H9 (cell line): ENCODE results near the gene TSNAX. TPM values are rescaled to one million over a fixed set of nuclear protein-coding genes. Genes with fewer than 3 reads are reported as not detected.

Source experiments
- DNase-seq: peaks from one replicate; pipeline ENCODE4 v3.0.0-alpha.2; 2017
- H2AFZ ChIP-seq: one replicate; pipeline ENCODE4 v1.6.1; 2013; ENCODE audit warnings: mild to moderate bottlenecking, low read length, control low read depth, moderate library complexity
- H2AK5ac ChIP-seq: 2 replicates; pipeline ENCODE4 v1.6.1; 2013; ENCODE audit warnings: low read length, control low read depth, mixed read lengths; ENCODE audit not compliant: insufficient read length
- H2BK120ac ChIP-seq: one replicate; pipeline ENCODE4 v1.6.1; 2013; ENCODE audit warnings: low read depth, mild to moderate bottlenecking, low read length, control low read depth, inconsistent platforms; ENCODE audit not compliant: poor library complexity, severe bottlenecking
- H2BK12ac ChIP-seq: 2 replicates; pipeline ENCODE4 v1.6.1; 2013; ENCODE audit warnings: low read length, control low read depth, mixed read lengths, low read depth; ENCODE audit not compliant: insufficient read length
- H2BK15ac ChIP-seq: 2 replicates; pipeline ENCODE4 v1.6.1; 2013; ENCODE audit warnings: low read depth, low read length, control low read depth
- H2BK20ac ChIP-seq: one replicate; pipeline ENCODE4 v1.6.1; 2013; ENCODE audit warnings: low read depth, mild to moderate bottlenecking, low read length, control low read depth, inconsistent platforms; ENCODE audit not compliant: poor library complexity, severe bottlenecking
- H2BK5ac ChIP-seq: 2 replicates; pipeline ENCODE4 v1.6.1; 2013; ENCODE audit warnings: low read length, control low read depth, mixed read lengths; ENCODE audit not compliant: insufficient read length
- H3K14ac ChIP-seq: 2 replicates; pipeline ENCODE4 v1.6.1; 2013; ENCODE audit warnings: low read length, control low read depth; ENCODE audit not compliant: insufficient read depth
- H3K18ac ChIP-seq: 2 replicates; pipeline ENCODE4 v1.6.1; 2013; ENCODE audit warnings: low read depth, mild to moderate bottlenecking, mixed read lengths, low read length, control low read depth; ENCODE audit not compliant: insufficient read length
- H3K23ac ChIP-seq: 2 replicates; pipeline ENCODE4 v1.6.1; 2013; ENCODE audit warnings: low read length, control low read depth, mixed read lengths, low read depth; ENCODE audit not compliant: insufficient read length
- H3K23me2 ChIP-seq: 2 replicates; pipeline ENCODE4 v1.6.1; 2013; ENCODE audit warnings: low read depth, mild to moderate bottlenecking, mixed read lengths, low read length, control low read depth; ENCODE audit not compliant: insufficient read length, poor library complexity, severe bottlenecking
- H3K27ac ChIP-seq: 2 replicates; pipeline ENCODE4 v1.5.1; 2013; ENCODE audit warnings: low read length, control low read depth, mixed read lengths, low read depth; ENCODE audit not compliant: insufficient read length
- H3K27me3 ChIP-seq: 2 replicates; pipeline ENCODE4 v1.6.1; 2013; ENCODE audit warnings: low read length, control low read depth, inconsistent platforms; ENCODE audit not compliant: insufficient read depth
- H3K4ac ChIP-seq: 2 replicates; pipeline ENCODE4 v1.6.1; 2013; ENCODE audit warnings: low read depth, mild to moderate bottlenecking, control low read depth, inconsistent platforms, low read length, moderate library complexity
- H3K4me1 ChIP-seq: 2 replicates; pipeline ENCODE4 v1.6.1; 2013; ENCODE audit warnings: low read length, control low read depth, inconsistent platforms; ENCODE audit not compliant: insufficient read depth
- H3K4me2 ChIP-seq: 2 replicates; pipeline ENCODE4 v1.6.1; 2013; ENCODE audit warnings: low read length, control low read depth, mixed read lengths; ENCODE audit not compliant: insufficient read length, insufficient read depth
- H3K56ac ChIP-seq: 2 replicates; pipeline ENCODE4 v1.6.1; 2013; ENCODE audit warnings: low read depth, mild to moderate bottlenecking, mixed read lengths, low read length, control low read depth; ENCODE audit not compliant: insufficient read length
- H3K79me1 ChIP-seq: 2 replicates; pipeline ENCODE4 v1.6.1; 2013; ENCODE audit warnings: low read depth, mild to moderate bottlenecking, moderate library complexity, low read length, control low read depth, inconsistent platforms; ENCODE audit not compliant: insufficient read depth, poor library complexity, severe bottlenecking
- H3K79me2 ChIP-seq: 2 replicates; pipeline ENCODE4 v1.6.1; 2013; ENCODE audit warnings: low read length, control low read depth, inconsistent platforms; ENCODE audit not compliant: insufficient read depth
- H3K9ac ChIP-seq: 2 replicates; pipeline ENCODE4 v1.6.1; 2013; ENCODE audit warnings: low read length, control low read depth, mixed read lengths; ENCODE audit not compliant: insufficient read length; ENCODE audit errors: extremely low read depth
- H3K9me3 ChIP-seq: one replicate; pipeline ENCODE4 v1.6.1; 2013; ENCODE audit warnings: low read depth, low read length, inconsistent platforms; ENCODE audit not compliant: control insufficient read depth
- H3T11ph ChIP-seq: one replicate; pipeline ENCODE4 v1.6.1; 2013; ENCODE audit warnings: mild to moderate bottlenecking, low read length, control low read depth, inconsistent platforms
- H4K20me1 ChIP-seq: one replicate; pipeline ENCODE4 v1.6.1; 2013; ENCODE audit not compliant: control insufficient read depth, insufficient read length, insufficient read depth
- H4K5ac ChIP-seq: 2 replicates; pipeline ENCODE4 v1.6.1; 2013; ENCODE audit warnings: low read depth, mild to moderate bottlenecking, mixed read lengths, low read length, control low read depth; ENCODE audit not compliant: insufficient read length
- H4K8ac ChIP-seq: replicated peaks from 2 replicates; pipeline ENCODE4 v1.6.1; 2013; ENCODE audit warnings: low read length, control low read depth, mixed read lengths, low read depth; ENCODE audit not compliant: insufficient read length
- H4K91ac ChIP-seq: 2 replicates; pipeline ENCODE4 v1.6.1; 2013; ENCODE audit warnings: low read depth, mild to moderate bottlenecking, moderate library complexity, mixed read lengths, low read length, control low read depth; ENCODE audit not compliant: insufficient read length
- H3K27ac Mint-ChIP-seq, 3 experiments: 2 replicates in 2 of 3; 3 replicates in 1 of 3; pipeline ENCODE4 v1.8.0; 2020 to 2021; ENCODE audit warnings: mixed read lengths in 3 of 3, mild to moderate bottlenecking in 1 of 3, moderate library complexity in 1 of 3
- H3K27me3 Mint-ChIP-seq: 2 replicates; pipeline ENCODE4 v1.8.0; 2021; ENCODE audit warnings: low read depth, mild to moderate bottlenecking, moderate library complexity, mixed read lengths
- H3K36me3 Mint-ChIP-seq, 3 experiments: 2 replicates in 2 of 3; 3 replicates in 1 of 3; pipeline ENCODE4 v1.8.0; 2020 to 2021; ENCODE audit warnings: low read depth in 3 of 3, mixed read lengths in 3 of 3; ENCODE audit not compliant: insufficient read depth in 1 of 3
- H3K4me1 Mint-ChIP-seq, 2 experiments: 2 replicates each; pipeline ENCODE4 v1.8.0; 2020; ENCODE audit warnings: mixed read lengths in 2 of 2
- H3K4me3 Mint-ChIP-seq, 2 experiments: 2 replicates in 1 of 2; 3 replicates in 1 of 2; pipeline ENCODE4 v1.8.0; 2020 to 2021; ENCODE audit warnings: mild to moderate bottlenecking in 2 of 2, mixed read lengths in 2 of 2, moderate library complexity in 1 of 2
- H3K9me3 Mint-ChIP-seq, 2 experiments: 2 replicates in 1 of 2; 3 replicates in 1 of 2; pipeline ENCODE4 v1.8.0; 2020; ENCODE audit warnings: mild to moderate bottlenecking in 2 of 2, mixed read lengths in 2 of 2, moderate library complexity in 1 of 2
- CTCF ChIP-seq: fragments of 200-600 bp; sonication (generic); conservative IDR thresholded peaks from 3 replicates; pipeline ENCODE4 v1.8.0; 2021; ENCODE audit warnings: antibody characterized with exemption, mild to moderate bottlenecking
- WGBS: extraction: QIAGEN DNeasy Blood & Tissue Kit; methylation state at CpG from one replicate; pipeline ENCODE4 v1.1.7; 2013; ENCODE audit warnings: missing lambda C conversion rate, low lambda C conversion rate, mixed read lengths; ENCODE audit not compliant: insufficient read length; ENCODE audit errors: extremely low coverage; 5-methylcytosine and 5-hydroxymethylcytosine counted together
- total RNA-seq: library from RNA; stranded (reverse); gene quantifications from 2 replicates; pipeline ENCODE4 v1.2.1, GENCODE V29; 2021

TSNAX gene
- total RNA-seq, 1 experiment from 2014 or later, result 39.9 TPM

GRCh38 chr1:231558708-231559185 is 30.3 kb downstream of the TSNAX start:
- Mint-ChIP-seq H3K27ac (peak overlapping the region in 1 of 3 experiments; percentile 20; a peak in 1 of 7 replicates), H3K4me3 (no peak overlapping the region), H3K9me3 (no peaks in the 10 kb centered on the region), H3K4me1 (peaks cover 0 to 2% of the 10 kb centered on the region in 2 experiments; a peak in 1 of 4 replicates), H3K36me3 (peaks cover 0 to 21% (median 16%) of the 10 kb centered on the region in 3 experiments; a peak in 6 of 7 replicates), H3K27me3 (no peaks in the 10 kb centered on the region)
- H2BK15ac ChIP-seq, result no peak overlapping the region
- H3T11ph ChIP-seq, result no peak overlapping the region
- no peak overlapping the region for H4K91ac ChIP-seq
- no CpG with 5 or more reads among the region's 2 CpGs for WGBS
- no peak overlapping the region for H2BK12ac ChIP-seq
- H3K14ac ChIP-seq, result no peak overlapping the region
- H3K4me1 ChIP-seq, result no peaks in the 10 kb centered on the region
- H3K27me3 ChIP-seq, result no peaks in the 10 kb centered on the region
- no peak for TF ChIP-seq CTCF
- no peaks in the 10 kb centered on the region for H4K20me1 ChIP-seq
- H3K56ac ChIP-seq, result no peak overlapping the region
- H3K18ac ChIP-seq, result no peak overlapping the region
- H2BK5ac ChIP-seq, result no peak overlapping the region
- no peaks in the 10 kb centered on the region for H3K23me2 ChIP-seq
- no peak overlapping the region for H4K8ac ChIP-seq
- H2AFZ ChIP-seq, result no peak overlapping the region
- no peak overlapping the region for H3K23ac ChIP-seq
- no peak overlapping the region for H2AK5ac ChIP-seq
- H3K27ac ChIP-seq, result no peak overlapping the region
- no peak overlapping the region for H3K4ac ChIP-seq
- H3K9ac ChIP-seq, result no peak overlapping the region
- H3K4me2 ChIP-seq, result no peak overlapping the region
- H3K9me3 ChIP-seq, result no peaks in the 10 kb centered on the region
- H2BK120ac ChIP-seq, result no peak overlapping the region
- no peak overlapping the region for H2BK20ac ChIP-seq
- no peaks in the 10 kb centered on the region for H3K79me2 ChIP-seq
- DNase-seq, result no peak
- no peak overlapping the region for H4K5ac ChIP-seq
- no peaks in the 10 kb centered on the region for H3K79me1 ChIP-seq
